SK-N-MC (cell line): Measurements from ENCODE around the gene CCIN.

Source experiments
- EZH2 ChIP-seq: fragments of 200-600 bp; sonication (generic); IDR thresholded peaks from one replicate; pipeline ENCODE4 v1.6.1; 2017; ENCODE audit warnings: antibody characterized with exemption
- POLR2AphosphoS5 ChIP-seq: IDR thresholded peaks from 2 replicates; pipeline ENCODE4 v1.6.1; 2012; ENCODE audit warnings: mild to moderate bottlenecking, low read depth, low read length, borderline replicate concordance

- no peak for TF ChIP-seq EZH2
- TF ChIP-seq POLR2AphosphoS5 = no peak
Measured at GRCh38 chr9:36141761-36142160, 27.4 kb upstream of the CCIN start.
